A549 treated with Hydrocortisone at 1 μM for 4 hours (cell line): ENCODE data around the gene KRT6A. TPM values are rescaled to one million over a fixed set of nuclear protein-coding genes. Genes with fewer than 3 reads are reported as not detected.

Experiments
- total RNA-seq: library from RNA; stranded (reverse); fragments of 200-300 nt; extraction: Qiagen RNA extraction; gene quantifications from 5 replicates; pipeline ENCODE4 v1.2.3, GENCODE V29; 2022

KRT6A gene
- 10.3 to 13.4 TPM (median 11.2 TPM) in 5 replicates for total RNA-seq

DNA sequence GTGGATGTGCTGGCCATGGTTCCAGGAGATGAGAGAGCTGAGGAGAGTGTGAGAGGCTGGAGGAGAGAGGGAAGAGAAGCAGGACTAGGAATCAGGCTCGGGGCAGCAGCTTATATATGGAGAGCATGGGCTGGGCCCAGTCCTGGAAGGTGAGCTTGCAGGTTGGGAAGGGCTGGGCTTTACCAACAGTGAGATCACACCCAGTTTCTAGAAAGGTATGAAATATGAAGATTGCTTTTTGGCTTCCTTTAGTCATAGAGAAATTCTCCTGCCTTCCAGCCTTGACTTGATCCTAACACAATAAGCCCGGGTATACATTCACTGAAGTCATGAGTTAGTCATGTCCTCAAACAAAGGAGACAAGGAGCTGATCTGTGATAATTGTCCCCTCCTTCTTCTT is at the start of gene KRT6A:
TSS of gene KRT6A (minus strand) at position 86 of the 400 bp plus-strand sequence. CDS start at position 17, 69 bp downstream.

DNA sequence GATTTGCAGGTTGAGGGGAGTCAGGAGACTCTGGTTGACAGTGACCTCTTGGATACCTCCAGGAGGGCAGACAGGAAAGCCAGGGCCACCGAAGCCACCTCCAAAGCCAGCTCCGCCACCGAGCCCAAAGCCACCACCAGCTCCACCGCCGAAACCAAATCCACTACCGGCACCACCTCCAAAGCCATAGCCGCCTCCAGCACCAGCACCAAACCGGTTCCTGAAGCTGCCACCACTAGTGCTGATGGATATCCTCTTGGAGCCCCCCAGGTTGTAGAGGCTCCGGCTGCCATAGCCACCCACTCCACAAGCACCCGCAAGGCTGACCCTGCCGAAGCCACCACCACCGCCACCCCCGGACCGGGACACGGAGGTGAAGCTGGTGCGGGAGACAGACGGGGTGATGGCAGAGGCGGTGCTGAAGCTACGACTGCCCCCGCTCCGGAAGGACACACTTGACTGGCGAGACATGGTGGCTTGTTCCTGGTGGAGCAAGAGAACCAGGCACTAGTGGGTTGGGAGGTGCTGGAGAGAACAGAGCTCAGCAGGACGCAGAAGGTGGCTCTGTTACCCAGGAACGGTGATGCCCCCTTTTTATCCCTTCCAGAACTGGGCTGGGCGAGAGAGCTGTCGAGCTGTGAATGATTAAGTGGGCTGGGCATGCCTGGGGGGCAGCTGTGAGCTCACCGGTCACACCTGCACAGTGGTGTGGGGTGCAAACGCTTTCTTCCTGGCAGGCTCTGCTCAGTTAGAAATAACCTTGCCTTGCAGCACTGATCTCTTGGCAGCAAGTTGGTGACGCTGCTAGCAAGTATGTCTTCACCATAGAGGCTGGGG is 27.0 kb upstream of the KRT6A start, which contains the start of gene KRT5:
TSS of gene KRT5 (minus strand) at position 569 of the 837 bp plus-strand sequence. CDS start at position 471, 98 bp downstream.

DNA sequence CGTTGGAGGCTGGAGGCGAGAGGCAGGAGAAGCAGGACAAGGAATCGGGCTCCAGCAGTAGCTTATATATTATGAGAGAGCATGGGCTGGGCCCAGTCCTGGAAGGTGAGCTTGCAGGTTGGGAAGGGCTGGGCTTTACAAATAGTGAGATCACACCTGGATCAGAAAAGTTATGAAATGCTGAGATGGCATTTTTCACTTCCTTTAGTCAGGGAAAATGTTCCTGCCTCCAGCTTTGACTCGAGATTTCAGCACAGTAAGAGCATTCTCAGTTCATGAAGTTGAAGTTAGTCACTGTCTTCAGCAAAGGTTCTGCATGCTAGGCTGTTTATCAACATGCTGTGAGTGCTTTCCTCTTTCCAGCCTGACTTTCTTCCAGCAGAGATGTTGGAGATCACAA is 19.3 kb downstream of the KRT6A start, which contains the start of gene KRT6C:
TSS of gene KRT6C (minus strand) at position 38 of the 400 bp plus-strand sequence. CDS start 68 bp downstream, outside the sequence.

DNA sequence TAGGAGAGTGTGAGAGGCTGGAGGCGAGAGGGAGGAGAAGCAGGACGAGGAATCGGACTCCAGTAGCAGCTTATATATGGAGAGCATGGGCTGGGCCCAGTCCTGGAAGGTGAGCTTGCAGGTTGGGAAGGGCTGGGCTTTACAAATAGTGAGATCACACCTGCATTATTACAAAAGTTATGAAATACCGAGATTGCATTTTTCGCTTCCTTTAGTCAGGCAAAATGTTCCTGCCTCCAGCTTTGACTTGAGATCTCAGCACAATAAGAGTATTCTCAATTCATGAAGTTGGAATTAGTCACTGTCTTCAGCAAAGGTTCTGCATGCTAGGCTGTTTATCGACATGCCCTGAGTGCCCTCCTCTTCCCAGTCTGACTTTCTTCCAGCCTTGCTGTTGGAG is 41.0 kb downstream of the KRT6A start, which contains the start of gene KRT6B:
TSS of gene KRT6B (minus strand) at position 46 of the 400 bp plus-strand sequence. CDS start 68 bp downstream, outside the sequence.

Other genes with a start within 250 kb of the KRT6A start
- 27.6 to 49.8 TPM (median 46.4 TPM) in 5 replicates for gene KRT86, start 218.6 kb downstream of the KRT6A start, total RNA-seq
- 3,045 to 4,083 TPM (median 3,944 TPM) in 5 replicates for gene KRT81, start 201.7 kb downstream of the KRT6A start, total RNA-seq
- gene KRT83, start 171.9 kb downstream of the KRT6A start, total RNA-seq, result 2.1 to 7.9 TPM (median 6.3 TPM) in 5 replicates
- 0.05 TPM in 1 of 5 replicates, not detected in the others for gene KRT85, start 125.8 kb downstream of the KRT6A start, total RNA-seq
- gene KRT84, start 107.6 kb downstream of the KRT6A start, total RNA-seq, result not detected in 5 replicates
- not detected in 5 replicates for gene KRT82, start 86.9 kb downstream of the KRT6A start, total RNA-seq
- gene KRT75, start 58.9 kb downstream of the KRT6A start, total RNA-seq, result 0.07 to 0.18 TPM (median 0.09 TPM) in 5 replicates
- 0.05 to 0.09 TPM in 2 of 5 replicates, not detected in the others for gene KRT6B, start 41.1 kb downstream of the KRT6A start, total RNA-seq
- gene KRT6C, start 19.5 kb downstream of the KRT6A start, total RNA-seq, result 0.06 TPM in 1 of 5 replicates, not detected in the others
- gene KRT5, start 27.1 kb upstream of the KRT6A start, total RNA-seq, result 0.39 to 0.69 TPM (median 0.53 TPM) in 5 replicates
- gene KRT71, start 59.9 kb upstream of the KRT6A start, total RNA-seq, result 0.05 TPM in 1 of 5 replicates, not detected in the others
- not detected in 5 replicates for gene KRT74, start 80.6 kb upstream of the KRT6A start, total RNA-seq
- gene KRT72, start 108.2 kb upstream of the KRT6A start, total RNA-seq, result 0.07 TPM in 1 of 5 replicates, not detected in the others
- 0.06 TPM in 1 of 5 replicates, not detected in the others for gene KRT73, start 125.3 kb upstream of the KRT6A start, total RNA-seq
- gene KRT2, start 159.0 kb upstream of the KRT6A start, total RNA-seq, result not detected in 5 replicates
- not detected in 5 replicates for gene KRT1, start 187.2 kb upstream of the KRT6A start, total RNA-seq
- not detected in 5 replicates for gene KRT77, start 210.3 kb upstream of the KRT6A start, total RNA-seq